Lower lobe of right lung (tissue), 2 donors: ENCODE results near the gene KCNIP1. TPM values are rescaled to one million over a fixed set of nuclear protein-coding genes. Genes with fewer than 3 reads are reported as not detected.
A peak's percentile ranks its signal among the peaks of the same experiment; 100 is the strongest.

Experiments used
- ATAC-seq, 2 donors: fragments of 200-7000 bp; cut with Tn5 transposase; one replicate each; pipeline ENCODE4 v1.9.1; 2020 to 2022; ENCODE audit warnings: mild to moderate bottlenecking in 2 of 2, moderate library complexity in 2 of 2
- DNase-seq: peaks from one replicate; pipeline ENCODE4 v3.0.0-alpha.2; 2020
- H3K27ac ChIP-seq: fragments of 200-600 bp; one replicate; pipeline ENCODE4 v1.8.0; 2022
- H3K27me3 ChIP-seq: fragments of 200-600 bp; one replicate; pipeline ENCODE4 v1.8.0; 2022; ENCODE audit warnings: low read depth
- H3K36me3 ChIP-seq: fragments of 200-600 bp; one replicate; pipeline ENCODE4 v1.8.0; 2022; ENCODE audit warnings: mild to moderate bottlenecking
- H3K4me1 ChIP-seq: fragments of 200-600 bp; one replicate; pipeline ENCODE4 v1.8.0; 2022
- H3K4me3 ChIP-seq: fragments of 200-600 bp; one replicate; pipeline ENCODE4 v1.8.0; 2022; ENCODE audit warnings: mild to moderate bottlenecking
- H3K9me3 ChIP-seq: fragments of 200-600 bp; one replicate; pipeline ENCODE4 v1.8.0; 2022
- intact Hi-C: fragments of 100-400 bp; cut with DNase I; formaldehyde crosslinking; loops from one replicate; pipeline ENCODE4 v1.11.0; 2022
- total RNA-seq: library from RNA; stranded (reverse); fragmentation: NEBNext Ultra II Directional; extraction: Animal tissue kit (Norgen Biotek cat#: 25700); gene quantifications from one replicate; pipeline ENCODE4 v1.2.1, GENCODE V29; 2021
- TF ChIP-seq, protein P1 (sequence below): fragments of 200-600 bp; IDR thresholded peaks from one replicate; pipeline ENCODE4 v1.8.0; 2022; ENCODE audit warnings: antibody characterized with exemption, mild to moderate bottlenecking
- donor health status: DM: no; HTN: yes; CAD: no; lungs with severe emphysema.

KCNIP1 gene
- total RNA-seq, 1 donor from 2014 or later = 1.7 TPM

DNA sequence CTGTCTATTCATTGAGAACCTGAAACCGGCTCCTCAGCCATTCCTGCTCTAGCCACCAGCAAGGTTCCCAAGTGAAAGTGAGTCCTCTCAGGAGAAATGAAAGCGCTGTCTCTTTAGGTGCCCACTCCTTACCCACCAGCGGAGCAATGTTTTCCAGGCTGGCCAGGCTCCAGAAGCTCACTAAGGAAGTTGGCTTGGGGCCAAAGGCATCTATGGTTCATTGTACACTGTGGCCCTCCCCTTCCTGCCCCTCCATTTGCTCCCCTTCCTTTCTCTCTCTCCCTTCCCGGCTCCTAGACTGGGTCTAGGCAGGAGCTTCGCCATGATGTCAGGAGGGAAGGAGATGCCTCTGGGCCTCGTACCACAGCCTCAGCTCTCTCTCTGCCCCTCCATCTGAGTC, 278.6 kb downstream of the KCNIP1 start:
- Histone ChIP-seq H3K36me3 (no peaks in the 10 kb centered on the region), H3K27me3 (no peaks in the 10 kb centered on the region), H3K4me1 (no peaks in the 10 kb centered on the region), H3K9me3 (no peaks in the 10 kb centered on the region), H3K27ac (no peak overlapping the region), H3K4me3 (no peak overlapping the region)
- DNase-seq = no peak
- TF ChIP-seq, protein P1, sequence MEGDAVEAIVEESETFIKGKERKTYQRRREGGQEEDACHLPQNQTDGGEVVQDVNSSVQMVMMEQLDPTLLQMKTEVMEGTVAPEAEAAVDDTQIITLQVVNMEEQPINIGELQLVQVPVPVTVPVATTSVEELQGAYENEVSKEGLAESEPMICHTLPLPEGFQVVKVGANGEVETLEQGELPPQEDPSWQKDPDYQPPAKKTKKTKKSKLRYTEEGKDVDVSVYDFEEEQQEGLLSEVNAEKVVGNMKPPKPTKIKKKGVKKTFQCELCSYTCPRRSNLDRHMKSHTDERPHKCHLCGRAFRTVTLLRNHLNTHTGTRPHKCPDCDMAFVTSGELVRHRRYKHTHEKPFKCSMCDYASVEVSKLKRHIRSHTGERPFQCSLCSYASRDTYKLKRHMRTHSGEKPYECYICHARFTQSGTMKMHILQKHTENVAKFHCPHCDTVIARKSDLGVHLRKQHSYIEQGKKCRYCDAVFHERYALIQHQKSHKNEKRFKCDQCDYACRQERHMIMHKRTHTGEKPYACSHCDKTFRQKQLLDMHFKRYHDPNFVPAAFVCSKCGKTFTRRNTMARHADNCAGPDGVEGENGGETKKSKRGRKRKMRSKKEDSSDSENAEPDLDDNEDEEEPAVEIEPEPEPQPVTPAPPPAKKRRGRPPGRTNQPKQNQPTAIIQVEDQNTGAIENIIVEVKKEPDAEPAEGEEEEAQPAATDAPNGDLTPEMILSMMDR = no peak
- intact Hi-C loops = no loop called here
- ATAC-seq = peak in 1 of 2 donors; percentile 24

DNA sequence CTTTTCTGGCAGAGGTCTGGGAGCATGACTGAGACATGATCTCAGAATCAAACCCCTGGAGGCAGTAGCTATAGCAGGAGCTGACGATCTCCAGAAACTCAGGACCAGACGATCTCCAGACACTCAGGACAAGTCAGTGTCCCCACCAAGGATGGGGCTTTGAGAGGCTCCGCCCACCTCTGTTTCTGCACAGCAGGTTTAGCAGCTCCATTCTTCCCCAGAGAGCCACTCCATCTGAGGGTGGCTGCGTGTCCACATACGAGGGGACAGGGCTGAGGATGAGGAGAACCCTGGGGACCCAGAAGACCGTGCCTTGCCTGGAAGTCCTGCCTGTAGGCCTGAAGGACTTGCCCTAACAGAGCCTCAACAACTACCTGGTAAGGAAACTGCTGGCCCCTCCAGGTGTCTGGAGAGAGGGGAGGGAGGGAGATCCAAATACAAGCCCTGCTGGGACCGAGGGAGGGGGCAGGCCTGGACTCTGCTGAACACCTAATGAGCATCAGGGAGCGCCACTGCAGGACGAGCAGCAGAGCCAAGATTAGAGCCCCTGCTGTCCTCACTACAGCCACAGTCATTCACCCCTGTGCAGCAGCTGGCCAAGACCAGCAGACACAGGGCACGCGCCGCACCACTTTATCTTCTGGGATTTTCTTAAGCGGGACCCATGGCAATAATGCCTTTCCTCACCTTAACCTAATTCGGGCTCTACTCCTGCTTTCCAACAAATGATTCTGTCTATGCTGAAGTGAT, 279.9 kb downstream of the KCNIP1 start, which contains the start of gene GABRP:
GABRP (plus strand) TSS at position 228 of the 750 bp plus-strand sequence. CDS start 4,891 bp downstream, outside the sequence.
- no peak within 1 kb of the TSS for H3K4me3 ChIP-seq
- TF ChIP-seq, protein P1 = no peak
- intact Hi-C loops = no loop called here
- no peak within 1 kb of the TSS for H3K27ac ChIP-seq
- ATAC-seq = no peak
- H3K36me3 ChIP-seq = no peaks in the 10 kb centered on the region
- H3K4me1 ChIP-seq = no peaks in the 10 kb centered on the region
- no peak for DNase-seq
- H3K27me3 ChIP-seq = no peaks in the 10 kb centered on the region
- H3K9me3 ChIP-seq = no peaks in the 10 kb centered on the region

DNA sequence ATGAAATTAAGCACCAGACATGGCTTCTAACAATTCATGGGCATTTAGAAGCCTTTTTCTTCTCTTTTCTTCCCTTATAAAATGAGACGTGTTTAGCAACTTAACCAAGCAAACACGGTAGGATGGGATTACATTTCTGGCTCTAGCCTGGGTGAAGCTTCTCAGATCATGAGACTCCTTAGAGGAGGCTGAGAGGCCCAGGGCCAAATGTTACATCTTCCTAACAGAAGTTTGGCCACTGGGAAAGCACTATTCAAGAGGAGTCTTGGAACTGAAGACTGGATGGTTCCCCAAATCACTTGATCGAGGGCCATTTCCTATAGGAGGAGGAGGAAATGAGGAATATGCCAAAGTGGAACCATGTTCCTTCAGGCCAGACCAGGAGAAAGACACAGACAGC, 281.6 kb downstream of the KCNIP1 start:
- Histone ChIP-seq H3K4me1 (no peaks in the 10 kb centered on the region), H3K4me3 (no peak overlapping the region), H3K36me3 (no peaks in the 10 kb centered on the region), H3K9me3 (no peaks in the 10 kb centered on the region), H3K27ac (no peak overlapping the region), H3K27me3 (no peaks in the 10 kb centered on the region)
- TF ChIP-seq, protein P1 = no peak
- ATAC-seq (no peak), DNase-seq (no peak)
- intact Hi-C loops = no loop called here

Other genes with a start within 250 kb of the KCNIP1 start
- 82.9 TPM for gene LCP2, start 206.2 kb upstream of the KCNIP1 start, total RNA-seq
- gene KCNMB1, start 114.7 kb upstream of the KCNIP1 start, total RNA-seq = 2.5 TPM